EL (cell line): ENCODE measurements around the gene KDELR1.

Experiments used
- DNase-seq: peaks from one replicate; pipeline ENCODE4 v3.0.0-alpha.2; 2016

Gene KDELR1

DNA sequence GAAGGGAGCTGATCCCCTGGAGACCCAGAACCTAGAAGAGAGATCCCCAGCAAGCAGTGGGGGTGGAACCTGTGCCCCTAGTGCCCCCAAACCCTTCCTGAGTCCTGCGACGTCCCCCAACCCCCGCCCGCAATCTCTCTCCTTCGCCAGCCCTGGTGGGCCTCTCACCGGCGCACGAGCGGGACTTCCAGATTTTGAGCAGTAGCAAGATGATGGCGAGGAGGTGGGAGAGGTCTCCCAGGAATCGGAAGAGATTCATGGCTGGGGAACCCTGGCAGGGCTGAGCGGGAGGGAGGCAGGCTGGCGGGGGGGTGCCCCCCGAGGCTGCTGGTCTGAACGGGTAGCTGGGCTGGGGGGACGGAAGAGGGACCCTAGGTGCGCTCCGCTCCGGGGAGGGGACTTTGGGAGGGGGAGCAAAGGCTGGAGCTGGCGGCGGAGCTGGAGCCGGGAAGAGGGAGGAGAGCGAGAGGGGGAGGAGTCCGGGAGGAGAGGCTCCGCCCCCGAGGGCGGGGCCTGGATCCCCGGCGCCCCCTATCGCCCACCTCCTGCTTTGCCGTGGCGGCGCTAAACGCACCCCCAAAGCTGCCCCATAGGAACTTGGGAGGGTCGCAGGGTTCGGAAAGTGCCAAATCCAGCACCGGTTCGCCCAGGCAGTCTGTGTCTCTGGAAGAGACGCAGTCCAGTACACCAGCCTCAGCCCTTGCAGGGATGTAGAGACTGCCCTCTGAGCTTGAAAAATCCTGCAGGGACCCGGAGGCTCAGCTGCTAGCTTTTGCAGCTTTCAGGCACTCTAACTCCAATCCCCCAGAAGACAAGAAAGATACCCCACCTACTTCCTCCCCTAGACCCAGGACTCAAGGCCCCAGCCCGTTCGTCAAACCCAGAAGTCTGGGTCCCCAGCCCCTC lies at the start of gene KDELR1:
Gene KDELR1 (minus strand): TSS at position 452 of the 906 bp plus-strand sequence. CDS start 193 bp downstream, at position 259.
- peak; percentile 69 for DNase-seq

DNA sequence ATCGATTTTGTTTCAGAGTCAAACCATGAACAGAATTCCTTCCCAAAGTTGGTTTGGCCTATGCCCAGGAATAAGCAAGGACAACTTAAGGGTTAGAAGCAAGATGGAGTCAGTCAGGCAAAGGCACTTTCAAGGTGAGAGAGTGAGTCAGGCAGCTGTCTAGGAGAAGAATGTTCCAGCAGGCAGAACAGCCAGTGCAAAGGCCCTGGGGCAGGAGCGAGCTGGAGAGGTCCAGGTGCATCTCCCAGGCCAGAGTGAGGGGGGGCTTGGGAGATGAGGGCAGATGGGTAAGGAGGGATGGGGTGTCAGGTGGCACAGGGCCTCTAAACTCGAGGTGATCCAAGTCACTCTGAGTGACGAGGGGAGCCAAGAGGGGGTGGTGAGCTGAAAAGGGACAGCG lies 45.2 kb upstream of the KDELR1 start:
- no peak for DNase-seq

DNA sequence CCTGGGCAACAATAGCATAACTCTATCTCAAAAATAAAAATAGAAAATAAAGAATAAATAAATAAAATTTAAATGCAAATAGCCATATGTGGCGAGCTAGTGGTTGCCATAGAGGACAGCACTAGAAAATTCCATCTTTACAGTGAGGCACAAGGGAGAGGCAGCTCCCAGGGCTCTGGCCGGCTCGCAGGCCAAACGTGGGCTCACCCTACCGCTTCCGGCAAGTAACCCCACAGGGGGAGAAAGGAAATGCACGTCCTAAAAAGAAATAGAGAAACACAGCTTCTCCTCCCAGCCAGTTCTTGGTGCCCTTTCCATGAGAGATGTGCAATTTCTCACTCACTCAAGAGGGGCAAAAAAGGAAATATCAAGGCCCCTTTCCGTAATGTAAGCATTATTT lies 42.0 kb upstream of the KDELR1 start:
- no peak for DNase-seq

DNA sequence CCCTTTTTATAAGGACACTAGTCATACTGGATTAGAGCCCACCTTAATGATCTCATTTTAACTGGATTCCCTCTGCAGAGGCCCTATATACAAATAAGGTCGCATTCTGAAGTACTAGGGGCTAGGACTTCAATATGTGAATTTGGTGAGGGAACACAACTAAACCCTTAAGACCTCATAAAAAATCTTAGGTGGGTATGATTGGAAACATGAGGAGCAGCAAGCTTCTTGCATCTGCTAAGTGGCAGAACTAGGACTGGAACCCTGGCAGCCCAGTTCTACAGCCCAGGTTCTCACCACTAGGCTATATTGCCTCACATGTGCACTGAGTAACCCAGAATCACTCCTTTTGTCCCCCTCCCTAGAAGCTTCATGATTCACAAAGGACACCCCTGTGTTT lies 37.3 kb upstream of the KDELR1 start:
- DNase-seq = no peak

DNA sequence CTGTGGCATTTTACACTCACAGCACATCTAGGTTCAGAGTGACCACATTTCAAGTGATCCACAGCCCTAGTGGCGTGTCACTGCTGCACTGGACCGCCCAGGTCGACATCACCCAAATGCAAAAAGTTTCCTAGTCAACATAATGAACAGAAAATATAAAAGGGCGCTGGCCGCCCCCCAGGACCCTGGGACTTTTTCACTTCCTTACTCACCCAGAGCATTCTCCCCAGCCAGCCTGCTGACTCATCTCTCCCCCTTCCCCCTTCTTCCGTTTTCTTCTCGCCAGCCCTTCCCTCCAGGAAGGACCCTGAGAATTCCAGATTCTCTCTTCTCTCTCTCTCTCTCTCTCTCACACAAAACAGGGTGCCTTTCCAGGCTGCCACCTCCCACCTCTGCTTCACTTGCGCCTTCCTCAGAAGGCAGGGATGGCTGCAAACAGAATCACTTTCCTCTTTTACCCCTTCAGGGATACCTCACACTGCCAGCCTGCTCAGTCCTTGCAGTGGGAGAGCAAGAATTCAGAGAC lies 33.4 kb upstream of the KDELR1 start:
- DNase-seq = peak; percentile 77

DNA sequence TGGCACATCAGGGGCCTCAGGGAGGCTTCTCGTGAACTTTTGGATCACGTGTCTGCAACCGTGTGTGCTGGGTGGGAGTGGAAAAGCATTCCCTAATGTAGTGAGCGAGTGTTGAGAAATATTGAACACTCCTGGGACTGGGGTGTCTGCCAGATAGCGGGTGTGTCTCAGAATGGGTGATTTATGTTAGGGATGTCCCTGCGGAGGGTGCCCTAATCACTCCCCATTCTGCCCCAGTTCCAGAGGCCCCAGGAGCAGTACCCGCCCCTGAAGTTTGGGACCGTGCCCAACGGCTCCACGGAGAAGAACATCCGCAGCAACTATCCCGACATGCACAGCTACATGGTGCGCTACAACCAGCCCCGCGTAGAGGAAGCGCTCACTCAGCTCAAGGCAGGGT lies 30.2 kb upstream of the KDELR1 start:
- no peak for DNase-seq

DNA sequence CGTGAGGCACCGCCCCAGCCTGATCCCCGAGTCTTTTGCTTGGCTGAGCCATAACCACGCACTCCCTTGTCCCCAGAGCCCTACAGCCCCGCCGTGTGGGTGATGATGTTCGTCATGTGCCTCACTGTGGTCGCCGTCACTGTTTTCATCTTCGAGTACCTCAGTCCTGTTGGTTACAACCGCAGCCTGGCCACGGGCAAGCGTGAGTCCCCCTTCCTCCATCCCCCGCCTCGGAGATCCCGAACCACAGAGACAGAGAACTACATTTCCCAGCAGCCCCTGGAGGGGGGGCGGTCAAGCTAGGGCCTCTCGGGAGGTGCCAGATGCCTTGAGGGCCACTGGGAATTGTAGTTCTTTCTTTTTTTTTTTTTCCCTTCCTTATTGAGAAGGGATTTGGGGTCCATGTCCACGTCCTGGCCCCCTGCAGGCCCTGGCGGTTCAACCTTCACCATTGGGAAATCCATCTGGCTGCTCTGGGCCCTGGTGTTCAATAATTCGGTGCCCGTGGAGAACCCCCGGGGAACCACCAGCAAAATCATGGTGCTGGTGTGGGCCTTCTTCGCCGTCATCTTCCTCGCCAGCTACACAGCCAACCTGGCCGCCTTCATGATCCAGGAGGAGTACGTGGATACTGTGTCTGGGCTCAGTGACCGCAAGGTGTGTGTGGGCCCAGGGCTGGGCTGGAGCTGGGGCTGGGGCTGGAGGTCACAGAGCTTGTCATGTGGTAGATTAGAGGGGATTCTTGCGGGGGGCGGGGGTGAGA lies 28.0 kb upstream of the KDELR1 start:
- peak; percentile 38 for DNase-seq

DNA sequence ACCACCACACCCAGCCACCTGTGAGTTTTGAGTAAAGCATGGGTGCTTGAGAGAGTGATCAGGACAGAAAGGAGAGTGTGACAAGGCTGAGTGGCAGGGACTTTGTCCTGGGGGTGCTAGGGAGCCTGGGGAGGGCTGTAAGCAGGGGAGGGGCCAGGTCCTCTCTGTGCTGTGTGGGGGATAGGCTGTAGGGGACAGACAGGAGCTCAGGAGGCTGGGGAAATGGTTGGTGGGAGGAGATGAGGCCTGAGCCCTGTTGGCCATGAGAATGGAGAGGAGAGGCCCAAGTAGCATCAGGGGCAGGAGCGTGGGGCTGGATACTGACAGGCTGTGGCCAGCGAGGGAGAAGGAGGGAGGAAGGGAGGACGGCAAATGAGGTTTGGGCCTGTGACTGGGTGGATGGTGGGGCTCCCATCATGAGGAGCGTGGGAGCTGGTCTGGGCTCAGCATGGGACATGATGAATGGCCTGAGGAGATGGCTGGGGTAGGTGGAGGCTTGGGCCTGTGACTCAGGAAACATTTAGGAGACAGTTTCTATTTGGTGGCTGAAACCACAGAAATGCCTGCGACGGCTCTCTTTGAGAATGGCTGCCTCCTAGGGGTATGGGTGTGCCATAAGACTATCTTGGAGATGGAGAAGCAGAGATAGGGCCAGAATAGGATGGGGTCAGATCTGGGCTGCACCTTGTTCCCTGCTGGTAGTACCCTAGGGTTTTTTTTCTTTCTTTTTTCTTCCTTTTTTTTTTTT lies 27.1 kb upstream of the KDELR1 start:
- DNase-seq = peak; percentile 63

DNA sequence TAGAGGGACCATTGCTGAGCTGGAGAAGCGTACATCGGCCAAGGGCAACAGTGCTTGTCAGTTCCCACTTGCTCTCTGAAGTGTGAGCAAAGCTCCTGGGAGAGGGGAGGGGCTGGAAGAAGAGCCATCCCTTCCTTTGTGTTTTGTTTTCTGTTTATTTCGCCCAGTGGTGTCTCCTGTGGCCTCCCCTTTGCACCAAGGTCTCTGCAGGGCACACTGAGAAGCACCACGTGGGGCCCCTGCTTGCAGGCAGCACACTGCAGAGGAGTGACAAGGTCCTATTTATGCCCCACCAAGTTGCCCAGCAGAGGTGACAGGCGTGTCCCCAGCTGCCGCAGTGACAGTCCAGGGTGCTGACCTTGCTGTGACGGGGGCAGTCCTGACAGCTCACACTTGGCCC lies 26.1 kb upstream of the KDELR1 start:
- no peak for DNase-seq

DNA sequence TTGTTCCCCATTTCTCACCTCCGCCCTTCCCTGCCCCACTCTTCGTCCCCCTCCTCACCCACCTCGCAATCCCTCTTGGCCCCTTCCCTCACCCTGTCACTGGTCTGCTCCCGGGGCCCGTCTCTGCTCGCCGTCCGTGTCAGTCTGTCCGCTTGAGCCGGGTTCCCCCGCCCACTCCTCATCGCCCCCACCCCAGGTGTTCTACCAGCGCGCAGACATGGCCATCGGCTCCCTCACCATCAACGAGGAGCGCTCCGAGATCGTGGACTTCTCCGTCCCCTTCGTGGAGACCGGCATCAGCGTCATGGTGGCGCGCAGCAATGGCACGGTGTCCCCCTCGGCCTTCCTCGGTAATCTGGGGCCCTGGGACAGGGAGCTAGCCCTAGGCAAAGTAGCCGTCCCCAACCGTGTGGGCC lies 24.5 kb upstream of the KDELR1 start:
- no peak for DNase-seq

DNA sequence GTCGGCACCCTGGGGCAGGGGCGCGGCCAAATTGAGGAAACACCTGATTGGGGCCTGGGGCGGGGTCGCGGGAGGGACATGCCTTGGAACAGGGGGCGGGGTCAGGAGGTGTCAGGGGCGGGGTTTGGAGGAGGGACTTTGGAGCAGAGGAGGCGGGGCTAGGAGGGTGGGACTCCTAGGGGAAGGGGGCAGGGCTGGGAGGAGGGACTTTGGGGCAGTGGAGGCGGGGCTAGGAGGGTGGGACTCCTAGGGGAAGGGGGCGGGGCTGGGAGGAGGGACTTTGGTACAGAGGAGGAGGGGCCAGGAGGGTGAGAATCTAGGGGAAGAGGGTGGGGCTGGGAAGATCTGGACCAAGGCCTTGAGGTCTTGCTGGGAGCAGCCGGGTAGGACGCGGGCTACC lies 24.0 kb upstream of the KDELR1 start:
- DNase-seq = peak; percentile 65

DNA sequence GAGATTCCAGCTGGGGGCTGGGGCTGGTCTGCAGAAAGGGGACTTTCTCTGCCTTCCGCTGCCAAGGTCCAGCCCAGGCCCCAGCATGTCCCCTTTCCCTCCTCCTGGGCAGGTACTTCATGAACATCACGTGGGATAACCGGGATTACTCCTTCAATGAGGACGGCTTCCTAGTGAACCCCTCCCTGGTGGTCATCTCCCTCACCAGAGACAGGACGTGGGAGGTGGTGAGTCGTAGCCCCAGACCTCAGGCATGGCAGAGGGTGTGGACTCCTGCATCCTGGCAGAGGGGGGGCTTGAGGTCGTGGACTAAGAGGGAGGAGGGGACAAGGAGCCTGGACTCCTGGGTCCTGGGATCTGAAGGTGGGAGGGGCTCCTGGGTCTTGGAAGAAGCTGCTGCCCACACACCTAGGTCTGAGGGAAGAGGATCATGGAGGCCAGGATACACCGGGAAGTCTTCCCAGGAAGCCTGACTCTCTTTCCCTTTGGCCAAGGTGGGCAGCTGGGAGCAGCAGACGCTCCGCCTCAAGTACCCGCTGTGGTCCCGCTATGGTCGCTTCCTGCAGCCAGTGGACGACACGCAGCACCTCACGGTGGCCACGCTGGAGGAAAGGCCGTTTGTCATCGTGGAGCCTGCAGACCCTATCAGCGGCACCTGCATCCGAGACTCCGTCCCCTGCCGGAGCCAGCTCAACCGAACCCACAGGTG lies 22.7 kb upstream of the KDELR1 start:
- DNase-seq = peak; percentile 62

DNA sequence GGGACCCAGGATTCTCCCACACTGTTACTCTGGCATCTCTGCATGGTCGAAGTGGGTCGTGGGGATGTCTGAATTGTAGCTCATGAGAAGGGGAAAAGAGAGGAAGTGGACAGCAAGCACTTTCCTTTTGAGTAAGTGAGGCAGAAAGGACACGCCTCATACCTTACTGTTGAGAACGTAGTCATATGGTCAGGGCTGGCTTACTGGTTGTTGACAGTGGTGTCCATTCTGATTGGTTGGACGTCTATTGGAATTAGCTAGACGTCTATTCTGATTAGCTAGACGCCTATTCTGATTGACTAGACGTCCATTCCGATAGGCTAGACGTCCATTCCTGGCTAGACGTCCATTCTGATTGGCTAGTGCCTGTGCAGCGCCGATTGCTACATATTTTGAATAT lies 14.5 kb upstream of the KDELR1 start:
- DNase-seq = no peak

DNA sequence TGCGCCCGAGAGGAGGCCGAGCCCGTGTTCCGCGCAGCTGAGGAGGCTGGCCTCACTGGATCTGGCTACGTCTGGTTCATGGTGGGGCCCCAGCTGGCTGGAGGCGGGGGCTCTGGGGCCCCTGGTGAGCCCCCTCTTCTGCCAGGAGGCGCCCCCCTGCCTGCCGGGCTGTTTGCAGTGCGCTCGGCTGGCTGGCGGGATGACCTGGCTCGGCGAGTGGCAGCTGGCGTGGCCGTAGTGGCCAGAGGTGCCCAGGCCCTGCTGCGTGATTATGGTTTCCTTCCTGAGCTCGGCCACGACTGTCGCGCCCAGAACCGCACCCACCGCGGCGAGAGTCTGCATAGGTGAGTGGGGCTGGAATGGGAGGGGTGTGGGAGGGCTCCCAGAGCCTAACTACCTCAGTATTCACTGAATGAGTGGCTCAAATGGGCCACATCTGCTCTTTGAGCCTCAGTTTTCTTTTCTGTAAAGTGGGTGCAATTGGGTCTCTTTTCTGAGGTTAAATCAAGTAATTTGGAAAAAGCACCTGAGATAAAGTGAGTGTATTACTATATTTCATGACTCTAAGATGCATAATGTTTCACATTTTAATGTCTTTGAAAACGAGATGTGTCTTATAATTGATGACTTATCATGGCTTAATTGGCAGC lies 13.8 kb upstream of the KDELR1 start:
- DNase-seq = no peak

DNA sequence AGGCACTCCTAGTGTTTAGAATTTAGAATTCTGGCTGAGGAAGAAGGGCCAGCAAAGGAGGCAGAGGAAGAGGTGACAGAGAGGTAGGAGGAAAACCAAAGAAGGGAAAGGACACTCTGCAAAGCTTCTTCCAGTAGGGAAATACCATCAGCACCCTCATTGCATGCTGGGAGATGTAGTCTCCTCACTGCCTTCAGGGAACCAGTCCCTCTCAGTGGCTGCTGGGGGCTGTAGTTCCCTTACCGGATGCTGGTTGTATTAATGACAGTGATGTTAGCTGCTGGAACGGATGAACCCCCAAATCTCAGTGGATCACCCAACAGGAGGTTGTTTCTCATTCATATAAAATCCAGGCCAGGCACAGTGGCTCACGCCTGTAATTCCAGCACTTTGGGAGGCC lies 12.3 kb upstream of the KDELR1 start:
- peak; percentile 68 for DNase-seq

DNA sequence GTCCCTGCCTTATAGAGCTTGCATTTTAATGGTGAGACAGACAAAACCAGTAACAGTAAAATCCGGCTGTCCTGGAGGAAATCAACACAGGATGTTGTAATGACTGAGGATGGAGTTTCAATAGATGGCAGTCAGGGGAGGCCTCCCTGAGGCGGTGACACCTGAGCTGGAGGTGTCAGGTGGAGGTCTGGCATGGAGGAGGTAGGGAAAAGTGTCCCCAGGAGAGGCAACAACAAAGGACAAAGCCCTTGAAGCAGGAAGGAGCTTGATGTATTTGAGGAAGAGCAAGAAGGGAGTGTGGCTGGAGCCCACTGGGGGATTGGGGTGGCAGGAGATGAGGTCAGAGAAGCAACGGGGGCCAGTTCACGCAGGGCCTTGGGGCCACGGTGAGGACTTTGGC lies 9.9 kb upstream of the KDELR1 start:
- no peak for DNase-seq

DNA sequence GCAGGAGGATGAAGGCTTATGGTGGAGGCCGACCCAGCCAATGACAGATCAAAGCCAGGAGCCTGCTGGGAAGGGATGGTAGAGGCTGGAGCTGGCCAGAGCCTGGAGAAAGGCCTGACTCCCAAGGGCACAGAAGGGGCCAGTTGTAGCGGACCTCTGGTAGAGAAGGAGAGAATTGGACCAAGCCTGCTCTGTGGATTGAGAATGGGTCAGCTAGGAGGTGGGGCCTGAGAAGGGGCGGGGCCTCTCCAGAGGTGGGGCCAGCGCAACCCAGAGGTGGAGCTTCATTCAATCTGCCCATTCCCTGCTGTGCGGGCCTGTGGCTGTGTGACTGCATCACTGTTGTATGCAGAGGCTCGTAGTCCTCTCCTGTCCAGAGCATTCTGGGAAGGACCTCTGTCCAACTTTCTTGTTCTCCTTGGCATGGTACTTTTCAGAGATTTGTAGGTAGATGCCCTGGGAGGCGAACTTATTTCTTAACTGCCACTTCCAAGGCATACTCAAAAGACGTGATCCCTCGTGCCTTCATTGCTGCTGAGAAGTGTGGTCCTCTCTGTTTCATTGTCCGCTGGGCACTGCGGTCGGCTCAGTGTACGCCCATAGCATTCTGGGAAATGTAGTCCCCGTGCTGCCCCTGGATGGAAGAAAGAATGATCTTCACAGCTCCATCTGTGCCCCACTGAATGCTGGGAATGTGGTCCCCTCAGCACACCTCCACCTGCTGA lies 8.8 kb upstream of the KDELR1 start:
- peak; percentile 88 for DNase-seq

DNA sequence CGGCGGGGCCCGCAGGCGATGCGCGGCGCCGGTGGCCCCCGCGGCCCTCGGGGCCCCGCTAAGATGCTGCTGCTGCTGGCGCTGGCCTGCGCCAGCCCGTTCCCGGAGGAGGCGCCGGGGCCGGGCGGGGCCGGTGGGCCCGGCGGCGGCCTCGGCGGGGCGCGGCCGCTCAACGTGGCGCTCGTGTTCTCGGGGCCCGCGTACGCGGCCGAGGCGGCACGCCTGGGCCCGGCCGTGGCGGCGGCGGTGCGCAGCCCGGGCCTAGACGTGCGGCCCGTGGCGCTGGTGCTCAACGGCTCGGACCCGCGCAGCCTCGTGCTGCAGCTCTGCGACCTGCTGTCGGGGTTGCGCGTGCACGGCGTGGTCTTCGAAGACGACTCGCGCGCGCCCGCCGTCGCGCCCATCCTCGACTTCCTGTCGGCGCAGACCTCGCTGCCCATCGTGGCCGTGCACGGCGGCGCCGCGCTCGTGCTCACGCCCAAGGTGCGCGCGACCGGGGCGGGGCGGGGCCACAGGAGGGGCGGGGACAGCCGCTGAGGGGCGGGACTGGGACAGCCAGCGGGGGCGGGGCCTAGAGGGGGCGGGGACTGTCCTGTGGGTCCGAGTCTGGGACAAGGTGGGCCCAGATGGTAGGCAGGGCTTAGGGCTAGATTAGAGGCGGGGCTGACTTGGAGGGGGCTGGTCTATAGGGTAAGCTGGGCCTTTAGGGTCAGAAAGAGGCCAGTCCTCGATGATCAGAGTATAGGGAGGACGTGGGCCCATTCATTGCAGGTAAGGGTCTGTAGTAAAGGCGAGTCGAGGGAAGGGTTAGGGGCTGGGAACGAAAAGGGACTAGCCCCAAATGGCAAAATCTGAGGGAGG lies 7.3 kb upstream of the KDELR1 start:
- peak; percentile 84 for DNase-seq

DNA sequence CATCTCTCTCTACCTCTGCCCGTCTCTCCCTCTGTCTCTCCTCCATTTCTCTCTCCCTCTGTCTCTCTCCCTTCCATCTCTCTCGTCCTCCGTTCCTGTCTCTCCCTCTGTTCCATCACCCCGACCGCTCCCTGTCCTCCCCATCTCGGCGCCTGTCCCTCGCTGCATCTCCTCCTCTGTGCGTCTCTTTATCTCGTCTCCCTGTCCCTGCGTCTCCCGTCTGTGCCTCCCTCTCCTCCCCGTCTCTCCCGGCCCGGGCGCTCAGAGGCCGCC lies 6.7 kb upstream of the KDELR1 start:
- no peak for DNase-seq
